NB4 (cell line): ENCODE results near the gene DOK6.

Experiments
- CTCF ChIP-seq: IDR thresholded peaks from one replicate; pipeline ENCODE4 v1.5.1; 2012; ENCODE audit warnings: low read depth, low read length
- MAX ChIP-seq: IDR thresholded peaks from 2 replicates; pipeline ENCODE4 v1.6.1; 2011; ENCODE audit warnings: low read depth, low read length
- MYC ChIP-seq: IDR thresholded peaks from 2 replicates; pipeline ENCODE4 v1.6.1; 2011; ENCODE audit warnings: low read depth, low read length
- POLR2A ChIP-seq: IDR thresholded peaks from 2 replicates; pipeline ENCODE4 v1.6.1; 2011; ENCODE audit warnings: mild to moderate bottlenecking; ENCODE audit not compliant: insufficient read length; ENCODE audit errors: extremely low read depth

- TF ChIP-seq CTCF (no peak), MAX (no peak), POLR2A (no peak), MYC (no peak)
Measured at GRCh38 chr18:69638056-69638455, 237.4 kb downstream of the DOK6 start.
